NCI-H460 (cell line): ENCODE results near the gene TMEM207. TPM values are rescaled to one million over a fixed set of nuclear protein-coding genes. Genes with fewer than 3 reads are reported as not detected.
"Not testable (repeated sequence)": the region's sequence is repeated elsewhere in the genome, so short reads cannot be mapped to it uniquely, and the experiment has no call there.

Source experiments
- DNase-seq: peaks from one replicate; pipeline ENCODE4 v3.0.0-alpha.2; 2016; ENCODE audit warnings: low read depth; ENCODE audit errors: extremely low read depth
- polyA plus RNA-seq: library from polyadenylated mRNA; depleted of rRNA; stranded (reverse); fragments of >200 nt; gene quantifications from 2 replicates; pipeline ENCODE4 v1.2.3, GENCODE V29; 2014; cell fraction: nucleus; rRNA removed
- total RNA-seq: library from RNA; depleted of rRNA; stranded (reverse); fragments of >200 nt; shearing (Covaris generic); gene quantifications from 2 replicates; pipeline ENCODE4 v1.2.3, GENCODE V29; 2014; rRNA removed

The TMEM207 gene
- total RNA-seq: not detected in 2 replicates
- polyA plus RNA-seq: not detected in 2 replicates

- no peak for DNase-seq
Observed at GRCh38 chr3:190449801-190450200, at the start of gene TMEM207. Gene TMEM207 (minus strand): TSS chr3:190449901. CDS start chr3:190449809, 92 bp downstream.

DNA sequence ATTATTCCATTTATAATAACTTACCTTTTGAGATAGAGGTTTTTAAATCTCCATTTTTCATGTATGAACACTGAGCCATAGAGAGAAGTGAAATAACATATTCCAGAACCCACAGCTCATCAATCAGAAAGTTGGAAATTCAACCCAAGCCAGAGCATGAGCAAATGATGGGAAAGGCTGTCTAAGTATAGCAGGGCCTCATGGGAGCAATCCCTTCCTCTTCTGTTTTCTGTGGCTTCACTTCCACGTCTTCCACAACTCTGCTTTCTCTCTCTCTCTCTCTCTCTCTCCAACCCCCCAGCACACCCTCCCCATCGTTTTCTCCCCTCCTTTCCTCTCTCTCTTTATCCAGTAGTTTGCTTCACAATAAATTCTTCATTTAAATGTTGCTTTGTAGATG lies 49.4 kb upstream of the TMEM207 start:
- DNase-seq: no peak

GRCh38 chr3:190498293-190498692 lies 48.6 kb upstream of the TMEM207 start:
- DNase-seq: no peak

DNA sequence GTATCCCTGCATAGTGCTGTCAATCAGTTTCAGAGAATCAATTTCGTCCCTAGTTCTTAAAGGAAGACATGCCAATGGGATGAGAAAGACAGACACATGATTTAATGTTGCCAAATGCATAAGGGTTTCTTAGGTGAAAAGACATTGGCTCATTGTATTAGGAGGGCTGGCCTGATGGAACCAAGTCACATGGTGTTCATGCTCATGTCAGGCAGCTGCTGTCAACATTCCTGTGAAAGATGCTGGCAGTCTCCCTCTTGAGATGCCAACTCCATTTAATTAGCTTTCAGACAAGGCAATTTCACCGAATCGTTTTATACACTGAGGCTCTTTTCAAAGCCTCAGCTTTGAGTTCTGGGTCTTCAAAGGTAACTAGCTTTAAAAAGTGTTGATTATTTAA lies 48.1 kb upstream of the TMEM207 start:
- DNase-seq: no peak

DNA sequence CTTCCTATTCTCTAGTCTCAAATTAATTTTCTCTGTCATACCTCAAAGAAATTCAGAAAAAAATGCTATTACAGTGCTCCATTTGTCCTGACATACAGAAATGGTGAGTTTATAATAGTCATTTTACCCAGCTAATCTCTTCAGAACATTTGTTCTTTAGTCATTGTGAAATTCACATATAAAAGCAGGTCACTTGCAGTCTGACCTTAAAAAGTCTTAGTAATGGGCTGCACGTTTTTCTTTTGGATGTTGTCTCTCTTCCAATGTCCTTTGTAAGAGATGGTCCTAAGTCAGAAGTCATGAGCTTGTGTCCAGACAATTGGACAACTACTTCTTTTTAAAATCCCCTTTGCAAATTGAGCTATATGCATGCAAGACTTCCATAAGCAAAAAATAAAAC lies 47.2 kb upstream of the TMEM207 start:
- no peak for DNase-seq

DNA sequence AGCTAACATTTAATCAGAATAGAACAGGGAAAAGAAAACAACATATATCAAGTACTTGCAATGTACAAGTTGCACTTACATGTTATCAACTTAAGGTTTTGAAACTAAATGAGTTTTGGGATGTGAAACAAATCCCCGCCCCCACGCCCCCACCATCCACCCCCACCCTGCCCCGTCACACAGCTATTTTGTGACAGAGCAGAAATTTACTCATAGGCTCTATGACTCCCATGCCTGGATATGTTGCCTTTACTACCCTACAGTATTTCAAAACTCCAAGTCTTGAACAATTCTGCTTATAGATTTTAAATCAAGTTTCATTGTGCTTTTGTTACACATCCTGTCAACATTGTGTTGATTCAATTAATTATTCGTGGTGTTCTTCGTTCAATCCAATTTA lies 46.1 kb upstream of the TMEM207 start:
- DNase-seq: no peak

DNA sequence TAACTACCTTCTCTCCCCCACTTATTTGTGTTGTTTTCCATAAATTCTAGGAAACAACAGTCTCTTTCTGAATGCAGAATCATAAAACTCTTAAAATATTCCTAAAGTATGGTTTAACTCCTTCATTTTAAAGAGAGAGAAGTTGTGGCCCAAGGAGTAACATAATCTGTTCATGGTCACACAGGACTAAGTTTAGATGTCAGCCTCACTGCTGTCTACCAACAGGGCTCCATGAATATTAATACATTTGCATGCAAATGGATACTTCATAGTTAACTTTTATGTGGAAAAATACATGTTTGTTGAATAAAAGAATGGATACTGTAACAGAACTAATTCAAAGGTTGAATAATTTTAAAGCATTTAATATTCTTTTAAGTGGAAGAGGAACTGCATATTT lies 45.7 kb upstream of the TMEM207 start:
- DNase-seq: no peak

DNA sequence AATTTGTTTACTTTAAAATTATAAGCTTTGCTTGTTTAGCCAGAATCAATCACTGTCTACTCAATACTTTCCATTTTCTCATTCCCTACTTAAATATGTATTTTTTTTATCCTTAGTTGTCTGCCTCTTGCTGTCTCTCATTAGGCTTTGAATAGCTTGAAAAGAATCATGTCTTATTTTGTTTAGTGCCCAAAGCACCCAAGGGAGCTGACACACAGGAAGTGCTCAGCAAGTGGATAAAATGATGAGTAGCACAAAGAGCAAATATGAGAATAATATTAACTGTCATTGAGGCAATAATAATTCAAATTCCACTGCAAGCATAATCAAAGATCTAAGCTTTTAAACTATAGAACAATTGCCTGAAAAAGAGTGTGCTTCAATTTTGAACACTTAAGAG lies 45.2 kb upstream of the TMEM207 start:
- DNase-seq: no peak

DNA sequence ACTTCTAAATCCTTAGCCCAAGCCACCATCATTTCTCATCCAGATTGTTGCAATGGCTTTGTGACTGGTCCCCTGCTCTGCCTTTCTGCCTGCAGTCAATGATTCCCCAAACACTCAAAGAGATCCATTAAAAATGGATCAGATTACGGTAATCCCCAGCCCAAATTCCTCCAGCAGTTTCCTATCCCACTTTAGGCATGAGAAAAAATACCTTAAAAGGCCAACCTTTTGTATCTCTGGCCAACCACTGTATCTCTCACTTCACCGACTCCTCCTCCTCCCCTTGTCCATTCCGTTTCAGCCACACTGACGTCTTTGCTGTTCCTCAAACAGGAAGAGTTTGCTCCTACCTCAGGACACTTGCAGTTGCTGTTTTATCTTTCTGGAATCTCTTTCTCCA lies 43.3 kb upstream of the TMEM207 start:
- DNase-seq: no peak

GRCh38 chr3:190492129-190492528 lies 42.4 kb upstream of the TMEM207 start:
- no peak for DNase-seq

- no peak for DNase-seq
Observed at GRCh38 chr3:190491533-190492054, 41.9 kb upstream of the TMEM207 start.

DNA sequence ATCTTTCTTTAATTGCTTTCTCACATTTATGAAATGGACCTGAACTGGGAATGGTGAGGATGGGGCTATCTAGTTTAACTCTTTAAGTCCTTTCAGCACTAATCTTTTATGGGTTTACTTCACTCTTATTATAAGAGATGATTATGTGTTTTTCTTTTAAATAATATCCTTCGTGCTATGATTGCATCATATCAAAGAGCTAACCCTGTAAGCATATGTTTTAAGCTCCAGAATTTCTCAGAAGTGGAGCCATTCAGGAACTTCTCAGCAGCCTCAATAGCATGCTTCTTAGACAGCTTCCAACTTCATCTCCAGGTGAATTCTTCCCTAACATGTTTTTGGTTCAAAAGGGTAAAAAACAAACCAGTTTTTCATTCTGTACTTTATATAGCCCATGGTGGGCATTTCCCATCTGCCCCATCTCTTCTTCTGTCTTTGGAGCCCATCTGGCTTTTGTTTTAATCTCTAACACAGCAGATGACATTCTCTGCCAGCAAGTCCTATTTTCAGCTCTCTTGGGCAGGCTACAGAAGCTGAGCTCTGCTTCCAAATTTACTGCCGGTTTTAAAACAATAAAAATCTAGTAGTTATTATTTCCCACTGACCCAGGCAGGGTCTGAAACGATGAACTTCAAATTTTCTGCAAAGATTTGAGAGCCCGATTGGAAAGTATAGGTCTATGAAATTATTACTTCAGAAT lies 37.4 kb upstream of the TMEM207 start:
- no peak for DNase-seq

DNA sequence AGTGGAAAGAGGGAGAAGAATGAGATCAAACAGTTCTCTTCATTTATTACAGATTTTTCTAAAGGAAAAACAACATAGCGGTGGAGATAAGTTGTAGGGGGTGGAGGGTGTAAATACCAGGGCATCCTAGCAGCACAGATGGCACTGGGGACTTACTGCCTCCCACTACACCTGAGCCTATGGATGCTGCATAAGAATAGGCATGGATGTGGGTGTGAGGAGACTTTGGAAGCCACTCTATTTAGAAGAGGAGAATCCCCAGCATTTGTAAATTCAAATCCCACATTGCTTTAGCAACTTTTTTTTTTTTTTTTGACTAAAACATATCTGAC lies 36.8 kb upstream of the TMEM207 start:
- no peak for DNase-seq

DNA sequence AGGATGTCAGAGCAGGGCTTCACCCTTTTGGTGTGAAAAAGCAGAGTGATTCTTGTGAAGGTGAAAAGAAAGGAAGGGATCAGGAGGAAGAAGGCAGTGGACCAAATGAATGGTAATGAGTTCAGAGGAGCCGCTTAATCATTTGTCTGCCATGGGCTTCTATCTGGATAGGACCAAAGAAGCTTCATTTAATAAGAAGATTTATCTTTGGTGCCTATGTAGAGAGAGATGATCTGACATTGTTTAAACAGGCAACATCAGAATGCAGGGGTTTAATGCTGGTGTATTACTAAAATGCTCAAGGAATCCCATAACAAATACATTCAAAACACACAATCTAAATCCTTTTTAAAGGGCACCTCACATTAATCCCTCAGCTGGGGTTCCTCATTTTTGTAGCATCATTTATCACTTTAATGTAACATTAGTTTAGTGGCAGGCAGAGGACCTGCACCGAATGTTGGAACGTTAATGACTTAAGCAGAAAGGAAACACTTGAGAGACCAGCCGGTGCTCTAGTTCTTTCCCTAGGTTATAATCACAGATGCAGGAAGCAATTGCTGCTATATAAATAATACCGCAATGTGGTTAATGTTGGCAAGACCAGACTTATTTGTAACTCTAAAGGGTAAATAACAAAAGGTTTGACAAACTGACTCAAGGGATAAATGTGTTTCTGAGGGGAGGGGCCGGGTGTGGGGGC lies 36.3 kb upstream of the TMEM207 start:
- DNase-seq: no peak

DNA sequence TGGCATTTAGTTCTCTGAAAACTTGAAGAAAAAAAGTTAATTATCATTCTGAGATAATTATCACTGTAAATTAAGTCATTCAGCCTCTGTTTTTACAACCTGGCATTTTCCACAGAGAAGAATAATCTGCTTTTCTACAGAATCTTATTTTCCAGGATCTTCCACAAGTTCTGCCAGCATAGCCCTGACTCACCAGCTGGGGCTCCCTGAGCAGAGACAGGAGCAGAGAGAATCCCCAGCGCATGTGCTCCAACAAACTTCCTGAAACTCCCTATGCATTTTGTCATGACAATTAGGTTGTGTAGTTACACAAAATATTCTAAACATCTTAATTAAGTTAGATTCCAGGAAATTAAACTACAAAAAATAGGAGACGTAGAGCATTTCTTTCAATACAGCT lies 32.1 kb upstream of the TMEM207 start:
- no peak for DNase-seq

GRCh38 chr3:190473261-190473660 lies 23.6 kb upstream of the TMEM207 start:
- DNase-seq: not testable (repeated sequence)

- no peak for DNase-seq
Observed at GRCh38 chr3:190467922-190468321, 18.2 kb upstream of the TMEM207 start.

DNA sequence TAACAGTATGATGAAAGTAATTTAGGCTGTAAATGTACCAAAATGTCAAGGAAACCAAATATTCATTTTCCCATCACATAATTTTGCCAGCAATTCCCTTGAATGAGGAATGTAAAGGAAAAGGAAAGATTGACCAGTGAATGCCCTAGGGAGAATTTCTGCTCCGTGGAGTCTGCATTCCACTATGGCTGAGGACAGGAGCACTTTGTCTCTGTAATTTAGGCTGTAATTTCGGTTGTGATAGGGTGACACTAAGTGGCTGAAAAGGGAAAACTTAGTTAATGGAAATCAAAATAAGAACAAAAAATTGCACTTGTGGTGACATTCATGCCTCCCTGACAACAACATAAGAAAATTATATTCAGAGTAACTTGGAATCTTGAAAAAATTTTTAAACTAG lies 8.3 kb upstream of the TMEM207 start:
- DNase-seq: peak; percentile 4

GRCh38 chr3:190456770-190457169 lies 7.1 kb upstream of the TMEM207 start:
- no peak for DNase-seq

DNA sequence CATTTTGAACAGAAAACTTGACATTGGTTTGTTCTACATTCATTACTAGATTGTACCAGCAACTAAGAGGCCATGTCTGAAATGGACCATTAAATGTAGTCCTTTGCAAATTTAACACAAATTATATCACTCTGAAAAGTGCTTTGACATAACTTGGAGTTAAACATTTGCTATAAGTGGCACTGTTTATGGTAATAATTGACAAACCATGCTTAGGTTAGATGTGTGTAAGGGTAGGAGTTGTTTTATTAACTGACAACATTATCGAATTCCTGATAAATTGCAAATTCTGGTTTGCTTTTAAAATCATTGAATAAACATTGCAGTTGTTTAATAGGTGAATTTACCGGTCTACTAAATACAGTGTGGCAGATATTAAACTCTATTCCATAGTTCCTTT lies 6.1 kb upstream of the TMEM207 start:
- DNase-seq: no peak

- no peak for DNase-seq
Observed at GRCh38 chr3:190448256-190448655, 1.4 kb downstream of the TMEM207 start.

DNA sequence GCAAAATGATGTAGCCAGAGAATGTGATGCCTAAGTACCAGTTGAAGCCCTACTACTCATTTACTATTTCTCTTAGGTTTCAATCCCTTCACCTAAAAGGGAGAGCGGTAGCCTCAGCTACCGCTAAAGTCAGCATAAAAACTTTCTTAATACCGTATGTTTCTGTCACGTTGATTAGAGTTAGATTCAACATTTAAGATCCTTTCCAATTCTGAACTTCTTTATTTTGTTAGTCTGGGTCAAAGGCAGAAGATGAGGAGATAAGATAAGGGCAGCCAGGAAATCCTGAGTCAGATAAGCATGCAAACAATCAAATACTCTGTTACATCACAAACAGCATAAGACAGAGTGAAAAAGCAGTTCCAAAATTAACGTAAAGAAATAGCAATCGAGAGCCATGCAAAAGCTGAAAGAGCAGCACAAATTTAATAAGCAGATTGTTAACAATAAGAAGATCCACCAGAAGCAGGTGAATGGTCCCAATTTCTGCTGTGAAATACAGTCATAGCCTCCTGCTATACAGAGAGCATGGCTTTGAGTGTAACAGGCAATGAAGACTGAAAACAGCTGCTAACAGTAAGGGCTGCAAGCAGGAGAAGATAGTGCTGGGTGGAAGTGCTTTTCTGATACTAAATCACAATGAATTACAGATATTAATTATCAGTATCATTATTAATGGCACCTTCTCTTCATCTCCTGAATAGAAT lies 3.0 kb downstream of the TMEM207 start:
- no peak for DNase-seq
